ENCODE measurements around the gene NKPD1. TPM values are rescaled to one million over a fixed set of nuclear protein-coding genes. Genes with fewer than 3 reads are reported as not detected.
A peak's percentile ranks its signal among the peaks of the same experiment; 100 is the strongest.

NKPD1 gene
- polyA plus RNA-seq, 1 donor (not counting 4 experiments of a cell fraction or from before 2014, with no cell fraction given): 0.37 TPM

DNA sequence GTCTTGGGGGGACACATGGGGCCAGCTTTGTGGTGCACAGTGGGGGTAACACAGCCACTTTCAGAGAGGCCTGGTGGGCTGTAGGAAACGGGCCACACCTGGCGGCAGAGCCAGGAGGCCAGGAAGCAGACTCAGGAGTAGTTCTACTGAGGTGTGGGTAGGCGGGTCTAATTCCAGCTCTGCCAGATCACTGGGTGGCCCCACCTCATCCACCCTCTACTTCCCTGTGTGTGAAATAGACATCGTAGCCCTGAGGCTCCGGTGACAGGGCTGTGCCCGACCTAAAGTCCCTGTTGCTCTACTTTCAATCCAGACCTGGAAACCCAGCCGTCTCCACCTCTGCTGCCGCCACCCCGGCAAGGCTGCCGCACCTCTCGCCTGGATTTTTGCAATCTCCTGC lies 4.0 kb downstream of the NKPD1 start:
- no peak overlapping the region for H3K27ac ChIP-seq (ENCODE audit: control insufficient read depth, insufficient read depth, low read length)
- DNase-seq (ENCODE audit: low read depth, low spot score): no peak
- TF ChIP-seq EZH2 (IDR thresholded peaks at IDR 0.05; ENCODE audit: low read length): no peak
- TF ChIP-seq, protein P1, sequence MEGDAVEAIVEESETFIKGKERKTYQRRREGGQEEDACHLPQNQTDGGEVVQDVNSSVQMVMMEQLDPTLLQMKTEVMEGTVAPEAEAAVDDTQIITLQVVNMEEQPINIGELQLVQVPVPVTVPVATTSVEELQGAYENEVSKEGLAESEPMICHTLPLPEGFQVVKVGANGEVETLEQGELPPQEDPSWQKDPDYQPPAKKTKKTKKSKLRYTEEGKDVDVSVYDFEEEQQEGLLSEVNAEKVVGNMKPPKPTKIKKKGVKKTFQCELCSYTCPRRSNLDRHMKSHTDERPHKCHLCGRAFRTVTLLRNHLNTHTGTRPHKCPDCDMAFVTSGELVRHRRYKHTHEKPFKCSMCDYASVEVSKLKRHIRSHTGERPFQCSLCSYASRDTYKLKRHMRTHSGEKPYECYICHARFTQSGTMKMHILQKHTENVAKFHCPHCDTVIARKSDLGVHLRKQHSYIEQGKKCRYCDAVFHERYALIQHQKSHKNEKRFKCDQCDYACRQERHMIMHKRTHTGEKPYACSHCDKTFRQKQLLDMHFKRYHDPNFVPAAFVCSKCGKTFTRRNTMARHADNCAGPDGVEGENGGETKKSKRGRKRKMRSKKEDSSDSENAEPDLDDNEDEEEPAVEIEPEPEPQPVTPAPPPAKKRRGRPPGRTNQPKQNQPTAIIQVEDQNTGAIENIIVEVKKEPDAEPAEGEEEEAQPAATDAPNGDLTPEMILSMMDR (optimal IDR thresholded peaks at IDR 0.05 in 1 of 3, IDR thresholded peaks at IDR 0.05 in 1 of 3, conservative IDR thresholded peaks at IDR 0.05 in 1 of 3; ENCODE audit: extremely low read depth in 1 of 3, insufficient read depth in 2 of 3, low read length in 3 of 3): no peak
- peak; percentile 52 for FAIRE-seq
- peaks cover 24% of the 10 kb centered on the region for H3K27me3 ChIP-seq (ENCODE audit: control insufficient read depth, extremely low read depth, insufficient read depth, low read length)
- peak overlapping the region in 1 of 3 experiments; percentile 13 for H3K4me3 ChIP-seq (ENCODE audit: control insufficient read depth in 2 of 3, extremely low read depth in 1 of 3, insufficient read depth in 2 of 3, low read depth in 1 of 3, low read length in 3 of 3)
- H4K20me1 ChIP-seq (ENCODE audit: control insufficient read depth, extremely low read depth, insufficient read depth, low read length): no peaks in the 10 kb centered on the region
- peaks cover 4% of the 10 kb centered on the region for H3K9me3 ChIP-seq (ENCODE audit: control insufficient read depth, low read depth, low read length)
- no peaks in the 10 kb centered on the region for H3K36me3 ChIP-seq (ENCODE audit: control insufficient read depth in 2 of 2, extremely low read depth in 1 of 2, insufficient read depth in 2 of 2, low read length in 2 of 2)
- H3K79me2 ChIP-seq (ENCODE audit: control insufficient read depth, insufficient read depth, low read length): no peaks in the 10 kb centered on the region
- H3K4me1 ChIP-seq (ENCODE audit: control insufficient read depth, extremely low read depth, insufficient read depth, low read length): peaks cover 33% of the 10 kb centered on the region
- no peaks in the 10 kb centered on the region for H3K9me1 ChIP-seq (ENCODE audit: control insufficient read depth, extremely low read depth, insufficient read depth, low read length)
- dilution Hi-C loops (cut with MboI; ENCODE audit: extremely low pct_ligation_motif_present, low sequenced_read_pairs): no loop called here
- H3K4me2 ChIP-seq (ENCODE audit: control insufficient read depth, extremely low read depth, insufficient read depth, low read depth, low read length): peak overlapping the region; percentile 70
- peak overlapping the region; percentile 37 for H3K9ac ChIP-seq (ENCODE audit: control insufficient read depth, extremely low read depth, insufficient read depth, low read length)
- H2AFZ ChIP-seq (ENCODE audit: control insufficient read depth, low read length): peak overlapping the region; percentile 69

DNA sequence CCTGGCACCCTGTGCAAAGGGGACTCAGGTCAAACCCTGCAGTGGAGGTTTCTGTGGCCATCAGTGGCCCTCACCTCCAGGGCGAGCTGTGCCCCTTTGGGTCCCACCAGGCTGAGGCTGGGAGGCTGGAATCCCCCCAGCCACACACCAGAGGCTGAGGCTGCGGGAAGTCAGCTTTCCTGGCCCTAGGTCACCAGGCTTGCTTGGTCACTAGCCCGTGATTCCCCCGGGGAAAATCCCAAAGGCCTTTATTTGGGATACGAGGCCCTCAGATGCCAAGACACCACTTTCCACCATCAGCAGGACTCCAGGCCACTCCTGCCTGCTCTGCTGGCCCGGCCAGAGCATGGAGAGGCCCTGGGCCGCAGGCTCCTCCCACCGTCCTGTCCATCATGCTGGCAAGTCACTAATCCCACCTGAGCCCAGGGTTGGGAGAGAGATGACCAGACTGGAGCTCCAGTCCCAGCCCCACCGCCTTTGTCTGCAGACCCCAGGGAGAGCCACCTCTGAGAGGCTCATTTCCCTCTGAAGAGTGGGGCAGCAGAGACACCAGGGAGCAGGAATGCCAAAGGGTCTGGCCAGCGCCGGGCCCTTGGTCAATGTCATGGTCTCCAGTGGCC lies 4.7 kb downstream of the NKPD1 start:
- peaks cover 24% of the 10 kb centered on the region for H3K27me3 ChIP-seq (ENCODE audit: control insufficient read depth, extremely low read depth, insufficient read depth, low read length)
- dilution Hi-C loops (cut with MboI; ENCODE audit: extremely low pct_ligation_motif_present, low sequenced_read_pairs): no loop called here
- H3K27ac ChIP-seq (ENCODE audit: control insufficient read depth, insufficient read depth, low read length): no peak overlapping the region
- no peaks in the 10 kb centered on the region for H3K36me3 ChIP-seq (ENCODE audit: control insufficient read depth in 2 of 2, extremely low read depth in 1 of 2, insufficient read depth in 2 of 2, low read length in 2 of 2)
- no peak overlapping the region for H3K9ac ChIP-seq (ENCODE audit: control insufficient read depth, extremely low read depth, insufficient read depth, low read length)
- no peak overlapping the region for H2AFZ ChIP-seq (ENCODE audit: control insufficient read depth, low read length)
- peaks cover 4% of the 10 kb centered on the region for H4K20me1 ChIP-seq (ENCODE audit: control insufficient read depth, extremely low read depth, insufficient read depth, low read length)
- TF ChIP-seq, protein P1 (optimal IDR thresholded peaks at IDR 0.05 in 1 of 3, IDR thresholded peaks at IDR 0.05 in 1 of 3, conservative IDR thresholded peaks at IDR 0.05 in 1 of 3; ENCODE audit: extremely low read depth in 1 of 3, insufficient read depth in 2 of 3, low read length in 3 of 3): no peak
- TF ChIP-seq EZH2 (IDR thresholded peaks at IDR 0.05; ENCODE audit: low read length): no peak
- H3K9me3 ChIP-seq (ENCODE audit: control insufficient read depth, low read depth, low read length): peaks cover 4% of the 10 kb centered on the region
- H3K4me3 ChIP-seq (ENCODE audit: control insufficient read depth in 2 of 3, extremely low read depth in 1 of 3, insufficient read depth in 2 of 3, low read depth in 1 of 3, low read length in 3 of 3): no peak overlapping the region
- peaks cover 33% of the 10 kb centered on the region for H3K4me1 ChIP-seq (ENCODE audit: control insufficient read depth, extremely low read depth, insufficient read depth, low read length)
- DNase-seq (ENCODE audit: low read depth, low spot score) (no peak), FAIRE-seq (no peak)
- H3K4me2 ChIP-seq (ENCODE audit: control insufficient read depth, extremely low read depth, insufficient read depth, low read depth, low read length): no peak overlapping the region
- no peaks in the 10 kb centered on the region for H3K9me1 ChIP-seq (ENCODE audit: control insufficient read depth, extremely low read depth, insufficient read depth, low read length)
- H3K79me2 ChIP-seq (ENCODE audit: control insufficient read depth, insufficient read depth, low read length): no peaks in the 10 kb centered on the region

All from keratinocyte (primary cell).